ENCODE results near the gene ARHGDIA.
A peak's percentile ranks its signal among the peaks of the same experiment; 100 is the strongest.

The ARHGDIA gene

GRCh38 chr17:81916234-81917001 is 45.3 kb upstream of the ARHGDIA start:
- DNase-seq, result peak; percentile 68
- H3K4me2 ChIP-seq (ENCODE audit: low read length, poor library complexity, severe bottlenecking), result peak overlapping the region; percentile 84
- no peak overlapping the region for H2BK15ac ChIP-seq (ENCODE audit: low read depth, poor library complexity, severe bottlenecking)
- WGBS, result 79% methylated on average over 20 of the region's 21 CpGs
- H2AFZ ChIP-seq (ENCODE audit: low read depth, low read length), result no peak overlapping the region
- H3K9ac ChIP-seq (ENCODE audit: low read length), result peak overlapping the region; percentile 85
- no peaks in the 10 kb centered on the region for H3K27me3 ChIP-seq (ENCODE audit: control insufficient read depth in 1 of 2, insufficient read depth in 1 of 2, low read length in 2 of 2)
- peaks cover 35% of the 10 kb centered on the region for H3K79me1 ChIP-seq (replicated peaks; ENCODE audit: low read length, poor library complexity, severe bottlenecking)
- no peak overlapping the region for H3K14ac ChIP-seq (ENCODE audit: low read length in 2 of 2)
- no peak overlapping the region for H4K91ac ChIP-seq (ENCODE audit: low read length)
- H2BK5ac ChIP-seq (ENCODE audit: low read depth, low read length, poor library complexity, severe bottlenecking), result no peak overlapping the region
- H3K4ac ChIP-seq (ENCODE audit: low read depth in 1 of 2, low read length in 2 of 2), result no peak overlapping the region
- peak overlapping the region in 1 of 2 experiments; percentile 80 for H3K4me3 ChIP-seq (ENCODE audit: insufficient read depth in 1 of 2, low read depth in 1 of 2, low read length in 2 of 2)
- H3K18ac ChIP-seq (ENCODE audit: low read depth in 1 of 2, low read length in 2 of 2), result no peak overlapping the region
- H3K23ac ChIP-seq (ENCODE audit: low read length in 2 of 2), result no peak overlapping the region
- peaks cover 71 to 73% of the 10 kb centered on the region in 2 experiments for H3K36me3 ChIP-seq (ENCODE audit: control insufficient read depth in 1 of 2, insufficient read depth in 2 of 2, low read depth in 1 of 2, low read length in 2 of 2)
- no peaks in the 10 kb centered on the region for H3K9me3 ChIP-seq (ENCODE audit: control insufficient read depth, low read length)
- H2BK12ac ChIP-seq (ENCODE audit: low read length in 2 of 2), result no peak overlapping the region
- no peak overlapping the region for H2AK5ac ChIP-seq (ENCODE audit: low read length, severe bottlenecking)
- H2BK120ac ChIP-seq (ENCODE audit: low read depth, low read length), result no peak overlapping the region
- H4K8ac ChIP-seq (ENCODE audit: low read length), result no peak overlapping the region
- H3K27ac ChIP-seq (ENCODE audit: low read length, poor library complexity, severe bottlenecking), result peak overlapping the region; percentile 11
- peaks cover 23% of the 10 kb centered on the region for H3K4me1 ChIP-seq (ENCODE audit: control insufficient read depth, insufficient read depth, low read depth, low read length)

- no peak overlapping the region for H2BK120ac ChIP-seq (ENCODE audit: low read depth, low read length)
- no peak overlapping the region for H2BK15ac ChIP-seq (ENCODE audit: low read depth, poor library complexity, severe bottlenecking)
- no peak overlapping the region for H2BK12ac ChIP-seq (ENCODE audit: low read length in 2 of 2)
- no peak for DNase-seq
- H2BK5ac ChIP-seq (ENCODE audit: low read depth, low read length, poor library complexity, severe bottlenecking), result no peak overlapping the region
- no peak overlapping the region for H2AK5ac ChIP-seq (ENCODE audit: low read length, severe bottlenecking)
- peaks cover 35% of the 10 kb centered on the region for H3K79me1 ChIP-seq (replicated peaks; ENCODE audit: low read length, poor library complexity, severe bottlenecking)
- no peaks in the 10 kb centered on the region for H3K9me3 ChIP-seq (ENCODE audit: control insufficient read depth, low read length)
- H3K9ac ChIP-seq (ENCODE audit: low read length), result no peak overlapping the region
- no peak overlapping the region for H3K27ac ChIP-seq (ENCODE audit: low read length, poor library complexity, severe bottlenecking)
- peaks cover 16% of the 10 kb centered on the region for H3K4me1 ChIP-seq (ENCODE audit: control insufficient read depth, insufficient read depth, low read depth, low read length)
- no peak overlapping the region for H4K8ac ChIP-seq (ENCODE audit: low read length)
- H3K4me3 ChIP-seq (ENCODE audit: insufficient read depth in 1 of 2, low read depth in 1 of 2, low read length in 2 of 2), result no peak overlapping the region
- WGBS, result 97% methylated on average over 12 of the region's 12 CpGs
- no peak overlapping the region for H3K4me2 ChIP-seq (ENCODE audit: low read length, poor library complexity, severe bottlenecking)
- no peak overlapping the region for H3K18ac ChIP-seq (ENCODE audit: low read depth in 1 of 2, low read length in 2 of 2)
- H3K36me3 ChIP-seq (ENCODE audit: control insufficient read depth in 1 of 2, insufficient read depth in 2 of 2, low read depth in 1 of 2, low read length in 2 of 2), result peaks cover 61 to 62% of the 10 kb centered on the region in 2 experiments
- H3K4ac ChIP-seq (ENCODE audit: low read depth in 1 of 2, low read length in 2 of 2), result no peak overlapping the region
- no peak overlapping the region for H2AFZ ChIP-seq (ENCODE audit: low read depth, low read length)
- H3K23ac ChIP-seq (ENCODE audit: low read length in 2 of 2), result no peak overlapping the region
- H4K91ac ChIP-seq (ENCODE audit: low read length), result no peak overlapping the region
- no peaks in the 10 kb centered on the region for H3K27me3 ChIP-seq (ENCODE audit: control insufficient read depth in 1 of 2, insufficient read depth in 1 of 2, low read length in 2 of 2)
- H3K14ac ChIP-seq (ENCODE audit: low read length in 2 of 2), result no peak overlapping the region
These were observed 44.2 kb upstream of the ARHGDIA start for GRCh38 chr17:81915331-81915730.

GRCh38 chr17:81914103-81914850 is 43.1 kb upstream of the ARHGDIA start:
- H3K14ac ChIP-seq (ENCODE audit: low read length in 2 of 2), result no peak overlapping the region
- no peak overlapping the region for H4K91ac ChIP-seq (ENCODE audit: low read length)
- no peak overlapping the region for H2BK5ac ChIP-seq (ENCODE audit: low read depth, low read length, poor library complexity, severe bottlenecking)
- H3K4me3 ChIP-seq (ENCODE audit: insufficient read depth in 1 of 2, low read depth in 1 of 2, low read length in 2 of 2), result no peak overlapping the region
- no peaks in the 10 kb centered on the region for H3K27me3 ChIP-seq (ENCODE audit: control insufficient read depth in 1 of 2, insufficient read depth in 1 of 2, low read length in 2 of 2)
- no peaks in the 10 kb centered on the region for H3K9me3 ChIP-seq (ENCODE audit: control insufficient read depth, low read length)
- no peak overlapping the region for H3K9ac ChIP-seq (ENCODE audit: low read length)
- DNase-seq, result no peak
- peaks cover 24% of the 10 kb centered on the region for H3K4me1 ChIP-seq (ENCODE audit: control insufficient read depth, insufficient read depth, low read depth, low read length)
- H3K36me3 ChIP-seq (ENCODE audit: control insufficient read depth in 1 of 2, insufficient read depth in 2 of 2, low read depth in 1 of 2, low read length in 2 of 2), result peaks cover 52% of the 10 kb centered on the region in 2 experiments
- H4K8ac ChIP-seq (ENCODE audit: low read length), result no peak overlapping the region
- no peak overlapping the region for H3K4ac ChIP-seq (ENCODE audit: low read depth in 1 of 2, low read length in 2 of 2)
- no peak overlapping the region for H2AFZ ChIP-seq (ENCODE audit: low read depth, low read length)
- no peak overlapping the region for H3K18ac ChIP-seq (ENCODE audit: low read depth in 1 of 2, low read length in 2 of 2)
- H2BK15ac ChIP-seq (ENCODE audit: low read depth, poor library complexity, severe bottlenecking), result no peak overlapping the region
- no peak overlapping the region for H2AK5ac ChIP-seq (ENCODE audit: low read length, severe bottlenecking)
- no peak overlapping the region for H3K27ac ChIP-seq (ENCODE audit: low read length, poor library complexity, severe bottlenecking)
- no peak overlapping the region for H3K23ac ChIP-seq (ENCODE audit: low read length in 2 of 2)
- peaks cover 39% of the 10 kb centered on the region for H3K79me1 ChIP-seq (replicated peaks; ENCODE audit: low read length, poor library complexity, severe bottlenecking)
- H2BK12ac ChIP-seq (ENCODE audit: low read length in 2 of 2), result no peak overlapping the region
- H2BK120ac ChIP-seq (ENCODE audit: low read depth, low read length), result no peak overlapping the region
- no peak overlapping the region for H3K4me2 ChIP-seq (ENCODE audit: low read length, poor library complexity, severe bottlenecking)
- 98% methylated on average over 36 of the region's 36 CpGs for WGBS

- H3K14ac ChIP-seq (ENCODE audit: low read length in 2 of 2), result no peak overlapping the region
- H3K4ac ChIP-seq (ENCODE audit: low read depth in 1 of 2, low read length in 2 of 2), result no peak overlapping the region
- no peak overlapping the region for H2BK15ac ChIP-seq (ENCODE audit: low read depth, poor library complexity, severe bottlenecking)
- H3K18ac ChIP-seq (ENCODE audit: low read depth in 1 of 2, low read length in 2 of 2), result no peak overlapping the region
- no peak overlapping the region for H2BK120ac ChIP-seq (ENCODE audit: low read depth, low read length)
- H2AFZ ChIP-seq (ENCODE audit: low read depth, low read length), result no peak overlapping the region
- no peak overlapping the region for H3K23ac ChIP-seq (ENCODE audit: low read length in 2 of 2)
- no peak overlapping the region for H3K9ac ChIP-seq (ENCODE audit: low read length)
- no peak overlapping the region for H3K4me3 ChIP-seq (ENCODE audit: insufficient read depth in 1 of 2, low read depth in 1 of 2, low read length in 2 of 2)
- no peak overlapping the region for H2BK12ac ChIP-seq (ENCODE audit: low read length in 2 of 2)
- H2BK5ac ChIP-seq (ENCODE audit: low read depth, low read length, poor library complexity, severe bottlenecking), result no peak overlapping the region
- H2AK5ac ChIP-seq (ENCODE audit: low read length, severe bottlenecking), result no peak overlapping the region
- H3K79me1 ChIP-seq (replicated peaks; ENCODE audit: low read length, poor library complexity, severe bottlenecking), result peaks cover 39% of the 10 kb centered on the region
- peaks cover 49 to 52% of the 10 kb centered on the region in 2 experiments for H3K36me3 ChIP-seq (ENCODE audit: control insufficient read depth in 1 of 2, insufficient read depth in 2 of 2, low read depth in 1 of 2, low read length in 2 of 2)
- H3K4me2 ChIP-seq (ENCODE audit: low read length, poor library complexity, severe bottlenecking), result no peak overlapping the region
- H3K4me1 ChIP-seq (ENCODE audit: control insufficient read depth, insufficient read depth, low read depth, low read length), result peaks cover 24% of the 10 kb centered on the region
- no peak overlapping the region for H4K91ac ChIP-seq (ENCODE audit: low read length)
- DNase-seq, result no peak
- no peaks in the 10 kb centered on the region for H3K9me3 ChIP-seq (ENCODE audit: control insufficient read depth, low read length)
- H4K8ac ChIP-seq (ENCODE audit: low read length), result no peak overlapping the region
- WGBS, result 96% methylated on average over 31 of the region's 31 CpGs
- no peak overlapping the region for H3K27ac ChIP-seq (ENCODE audit: low read length, poor library complexity, severe bottlenecking)
- no peaks in the 10 kb centered on the region for H3K27me3 ChIP-seq (ENCODE audit: control insufficient read depth in 1 of 2, insufficient read depth in 1 of 2, low read length in 2 of 2)
These were observed 42.4 kb upstream of the ARHGDIA start for GRCh38 chr17:81913394-81914102.

All from mesenchymal stem cell (in vitro differentiated cells and primary cell).